Hematopoietic multipotent progenitor cell treated with erythropoietin and hydrocortisone succinate and interleukin-3 and kit ligand, for 15 days (in vitro differentiated cells): Measurements from ENCODE around the gene ARHGAP22.
"Not testable (repeated sequence)": the region's sequence is repeated elsewhere in the genome, so short reads cannot be mapped to it uniquely, and the experiment has no call there.

Experiments used
- DNase-seq: peaks from one replicate; pipeline ENCODE4 v3.0.0-alpha.2; 2015; ENCODE audit warnings: low spot score

The ARHGAP22 gene, protein sequence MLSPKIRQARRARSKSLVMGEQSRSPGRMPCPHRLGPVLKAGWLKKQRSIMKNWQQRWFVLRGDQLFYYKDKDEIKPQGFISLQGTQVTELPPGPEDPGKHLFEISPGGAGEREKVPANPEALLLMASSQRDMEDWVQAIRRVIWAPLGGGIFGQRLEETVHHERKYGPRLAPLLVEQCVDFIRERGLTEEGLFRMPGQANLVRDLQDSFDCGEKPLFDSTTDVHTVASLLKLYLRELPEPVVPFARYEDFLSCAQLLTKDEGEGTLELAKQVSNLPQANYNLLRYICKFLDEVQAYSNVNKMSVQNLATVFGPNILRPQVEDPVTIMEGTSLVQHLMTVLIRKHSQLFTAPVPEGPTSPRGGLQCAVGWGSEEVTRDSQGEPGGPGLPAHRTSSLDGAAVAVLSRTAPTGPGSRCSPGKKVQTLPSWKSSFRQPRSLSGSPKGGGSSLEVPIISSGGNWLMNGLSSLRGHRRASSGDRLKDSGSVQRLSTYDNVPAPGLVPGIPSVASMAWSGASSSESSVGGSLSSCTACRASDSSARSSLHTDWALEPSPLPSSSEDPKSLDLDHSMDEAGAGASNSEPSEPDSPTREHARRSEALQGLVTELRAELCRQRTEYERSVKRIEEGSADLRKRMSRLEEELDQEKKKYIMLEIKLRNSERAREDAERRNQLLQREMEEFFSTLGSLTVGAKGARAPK

DNA sequence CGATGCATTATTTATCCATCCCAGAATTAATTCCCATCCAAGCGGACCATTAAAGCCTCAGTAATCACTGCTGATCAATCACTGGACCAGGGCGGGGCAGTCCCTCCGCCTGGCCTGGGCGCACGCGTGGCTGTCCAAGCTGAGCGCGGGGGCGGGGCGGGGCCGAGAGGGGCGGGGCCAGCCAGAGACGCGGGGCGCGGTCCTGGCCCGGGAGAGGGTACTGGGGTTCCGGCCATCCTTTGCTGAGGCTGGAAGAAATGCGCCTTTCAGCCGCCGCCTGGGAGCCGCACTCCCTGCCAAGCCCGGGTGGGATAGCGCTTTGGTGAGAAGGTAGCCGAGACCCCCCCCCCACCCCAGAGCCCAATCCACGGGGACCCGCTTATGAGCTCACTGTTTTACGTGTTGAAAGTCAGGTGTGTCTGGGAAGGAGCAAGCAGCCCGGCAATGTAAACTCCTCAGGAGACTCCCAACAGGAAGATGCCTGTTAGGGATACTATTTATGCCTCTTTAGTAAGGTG is at the start of gene ARHGAP22:
TSS of gene ARHGAP22 (minus strand) at position 83 of the 518 bp plus-strand sequence. CDS start 277 bp downstream, outside the sequence.
- no peak for DNase-seq

DNA sequence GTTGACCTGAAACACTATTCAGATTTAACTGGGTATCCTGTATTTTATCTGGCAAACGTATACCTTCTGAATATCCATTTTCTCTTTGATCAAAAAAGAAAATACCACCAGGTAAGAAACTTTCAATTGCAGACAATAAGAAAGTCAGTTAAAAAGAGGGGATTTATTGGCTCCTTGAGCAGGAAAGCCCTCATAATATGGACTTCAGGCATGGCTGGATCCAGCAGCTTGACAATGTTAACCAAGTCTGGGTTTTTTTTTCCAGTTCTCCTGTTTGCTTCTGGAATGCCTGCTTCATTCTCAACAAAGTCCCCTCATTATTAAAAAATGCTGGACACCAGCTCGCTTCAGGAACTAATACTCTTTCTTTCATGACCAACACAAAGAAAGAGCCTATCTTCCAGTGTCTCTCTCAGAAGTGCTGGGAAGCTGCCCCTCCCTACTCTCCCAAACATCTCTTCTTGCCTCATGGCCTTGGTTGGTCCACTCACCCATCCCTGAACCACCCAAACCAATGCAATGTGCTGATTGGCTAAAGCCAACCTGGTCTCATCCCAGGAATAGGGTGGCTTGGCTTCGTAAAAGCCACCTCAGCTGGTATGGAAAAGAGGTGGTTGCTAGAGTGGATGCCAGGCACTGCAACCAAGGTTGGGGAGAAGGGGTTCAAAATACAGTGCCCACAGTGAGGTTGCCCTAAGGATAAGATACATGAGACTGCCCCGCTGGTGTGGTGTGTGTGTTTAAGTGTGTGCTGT is 49.2 kb upstream of the ARHGAP22 start:
- no peak for DNase-seq

DNA sequence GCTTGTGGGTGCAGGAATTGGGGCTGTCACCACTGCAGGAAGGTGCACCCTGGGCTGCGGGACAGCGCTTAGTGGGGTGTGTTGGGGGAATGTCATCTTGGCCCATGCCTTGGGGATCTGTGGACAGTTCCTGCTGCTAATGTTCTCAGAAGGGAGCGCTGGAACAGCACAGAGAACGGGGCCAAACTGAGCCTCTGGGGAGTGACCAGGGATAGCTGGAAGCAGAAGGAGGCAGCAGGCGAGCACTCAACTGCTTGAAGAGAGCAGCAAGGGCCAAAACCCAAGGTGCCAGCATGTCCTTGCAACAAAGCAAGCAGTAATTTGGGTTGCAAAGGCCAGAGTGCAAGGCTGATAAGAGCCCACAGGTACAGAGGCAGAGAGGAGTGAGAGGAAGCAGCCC is 48.5 kb upstream of the ARHGAP22 start:
- no peak for DNase-seq

DNA sequence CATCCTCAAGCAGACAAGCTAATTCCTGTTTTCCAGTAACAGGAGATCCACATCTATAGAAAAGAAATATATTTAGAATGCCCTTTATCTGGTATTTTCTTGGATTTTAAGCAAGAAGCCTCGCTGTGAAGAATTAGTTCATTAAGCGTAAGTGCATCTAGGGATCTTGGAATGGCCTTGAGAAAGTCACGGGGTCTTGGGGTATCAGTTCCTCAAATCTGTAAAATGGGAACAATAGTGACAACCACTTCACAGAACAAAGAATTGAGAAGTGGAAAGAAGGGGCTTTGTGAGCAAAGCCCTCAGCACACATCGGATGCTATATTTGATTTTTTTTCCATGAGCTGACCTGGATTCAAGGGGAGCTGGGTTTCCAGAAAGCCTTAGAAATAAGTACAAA is 47.5 kb upstream of the ARHGAP22 start:
- DNase-seq: no peak

DNA sequence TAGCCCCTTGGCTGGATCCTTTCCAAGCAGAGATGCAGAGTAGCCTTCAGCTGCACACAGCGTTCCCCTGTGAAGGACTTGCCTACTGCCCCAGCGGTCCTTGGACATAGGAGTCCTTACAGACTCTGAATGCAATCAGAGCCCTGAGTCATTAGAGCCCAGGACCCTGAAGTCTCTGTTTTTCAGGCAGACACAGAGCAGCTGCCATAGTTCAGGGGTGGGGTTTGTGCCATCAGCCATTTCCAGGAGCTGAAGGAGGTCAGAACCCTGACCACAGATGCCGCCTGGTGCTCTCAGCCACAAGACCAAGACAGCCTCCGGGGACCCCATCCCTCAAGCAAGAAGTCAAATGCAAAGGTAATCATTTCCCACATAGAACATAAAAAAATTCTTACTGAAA is 47.0 kb upstream of the ARHGAP22 start:
- no peak for DNase-seq

DNA sequence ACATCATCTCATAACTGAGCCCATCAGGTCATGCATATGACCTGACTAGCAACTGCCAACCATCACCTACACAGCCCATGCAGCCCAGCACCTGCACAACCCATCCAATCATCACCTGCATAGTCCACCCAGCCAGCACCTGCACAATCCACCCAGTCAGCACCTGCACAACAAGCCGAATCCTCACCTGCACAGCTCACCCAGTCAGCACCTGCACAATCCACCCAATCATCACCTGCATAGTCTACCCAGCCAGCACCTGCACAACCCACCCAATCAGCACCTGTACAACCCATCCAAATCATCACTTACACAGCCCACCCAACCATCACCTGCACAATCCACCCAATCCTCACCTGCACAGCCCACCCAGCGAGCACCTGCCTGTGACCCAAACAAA is 46.4 kb upstream of the ARHGAP22 start:
- DNase-seq: no peak

DNA sequence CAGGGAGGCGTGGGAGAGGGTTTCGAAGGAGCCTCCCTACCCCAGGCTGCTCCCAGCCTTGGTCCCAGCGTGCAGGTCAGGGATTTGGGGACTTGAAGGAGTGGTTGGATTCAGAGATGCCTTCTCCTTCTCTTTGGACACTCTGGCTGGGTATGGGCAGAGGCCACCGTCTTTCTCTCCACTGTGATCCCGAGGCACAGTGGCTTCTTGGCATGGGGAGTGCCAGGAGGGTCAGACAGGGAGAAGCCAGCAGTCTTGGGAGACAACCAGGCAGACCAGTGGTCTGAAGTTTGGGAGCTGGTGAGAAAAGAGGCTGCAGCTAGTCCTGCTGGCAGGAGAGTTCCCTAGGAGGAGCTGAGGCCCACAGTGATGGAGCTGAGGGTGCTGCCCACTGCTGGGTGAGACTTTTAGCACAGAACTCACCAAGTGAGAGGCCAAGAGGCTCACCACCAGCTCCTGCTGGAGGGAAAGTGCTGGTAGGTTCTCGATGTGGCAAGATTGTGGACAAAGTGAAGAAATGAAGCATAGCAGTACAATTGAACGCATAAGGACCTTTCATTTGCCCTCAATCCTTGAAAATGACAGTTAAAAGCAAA is 44.6 kb upstream of the ARHGAP22 start:
- DNase-seq: no peak

DNA sequence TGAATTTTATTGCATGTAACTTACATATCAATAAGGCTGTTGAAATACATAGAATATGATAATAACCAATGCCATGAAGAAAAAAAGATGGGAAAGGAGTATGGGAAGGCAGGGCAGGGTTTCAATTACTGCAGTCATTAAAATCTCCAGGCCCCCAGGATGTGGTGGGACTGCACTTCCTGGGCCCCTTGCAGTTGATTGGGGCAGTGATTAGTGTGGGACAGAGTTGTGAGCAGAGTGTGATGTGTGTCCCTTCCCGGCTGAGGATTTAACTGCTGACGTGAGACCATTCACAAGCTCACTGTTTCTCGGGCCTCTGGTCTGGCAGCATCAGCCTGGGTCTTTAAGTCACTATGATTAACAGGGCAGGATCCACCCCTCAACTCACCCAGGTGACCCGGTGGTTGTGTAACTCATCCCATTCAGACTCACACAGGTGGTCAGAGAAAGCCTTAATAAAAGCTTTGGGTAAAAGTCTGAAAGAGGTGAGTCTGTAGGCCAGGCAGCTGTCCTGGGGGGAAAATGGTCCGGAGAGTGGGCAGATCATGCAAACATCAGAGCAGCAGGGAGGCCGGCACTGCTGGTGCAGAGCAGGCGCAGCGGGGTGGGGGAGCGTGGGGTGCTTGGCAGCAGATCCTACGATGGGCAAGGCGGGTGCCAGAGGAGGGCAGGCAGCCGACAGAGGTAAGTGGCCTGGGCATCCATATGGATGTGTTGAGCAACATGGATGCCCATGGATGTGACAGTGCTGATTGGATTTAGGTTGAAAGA is 43.5 kb upstream of the ARHGAP22 start:
- DNase-seq: no peak

DNA sequence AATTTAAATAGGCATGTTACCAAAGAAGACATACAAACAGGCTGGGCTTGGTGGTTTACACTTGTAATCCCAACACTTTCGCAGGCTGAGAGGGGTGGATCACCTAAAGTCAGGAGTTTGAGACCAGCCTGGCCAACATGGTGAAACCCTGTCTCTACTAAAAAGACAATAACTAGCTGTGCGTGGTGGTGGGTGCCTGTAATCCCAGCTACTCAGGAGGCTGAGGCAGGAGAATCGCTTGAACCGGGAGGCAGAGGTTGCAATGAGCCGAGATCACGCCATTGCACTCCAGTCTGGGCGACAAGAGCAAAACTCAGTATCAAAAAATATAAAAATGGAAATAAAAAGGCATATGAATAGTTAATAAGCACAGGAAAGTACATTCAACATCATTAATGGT is 42.2 kb upstream of the ARHGAP22 start:
- not testable (repeated sequence) for DNase-seq

DNA sequence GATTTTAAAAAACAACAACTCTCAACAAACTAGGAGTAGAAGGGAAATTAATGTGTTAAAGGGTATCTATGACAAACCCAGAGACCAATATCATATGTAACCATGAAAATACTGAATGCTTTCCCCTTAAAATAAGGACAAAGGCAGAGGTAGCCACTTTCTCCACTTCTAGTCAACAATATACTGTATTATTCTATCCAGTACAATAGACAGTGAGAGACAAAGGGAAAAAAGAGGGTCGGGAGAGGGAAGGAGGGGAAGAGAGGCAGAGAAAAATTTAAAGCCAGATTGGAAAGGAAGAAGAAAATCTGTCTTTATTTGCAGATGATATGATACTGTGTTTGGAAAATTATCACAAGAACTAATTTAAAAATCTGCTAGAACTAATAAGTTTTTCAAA is 40.7 kb upstream of the ARHGAP22 start:
- no peak for DNase-seq

DNA sequence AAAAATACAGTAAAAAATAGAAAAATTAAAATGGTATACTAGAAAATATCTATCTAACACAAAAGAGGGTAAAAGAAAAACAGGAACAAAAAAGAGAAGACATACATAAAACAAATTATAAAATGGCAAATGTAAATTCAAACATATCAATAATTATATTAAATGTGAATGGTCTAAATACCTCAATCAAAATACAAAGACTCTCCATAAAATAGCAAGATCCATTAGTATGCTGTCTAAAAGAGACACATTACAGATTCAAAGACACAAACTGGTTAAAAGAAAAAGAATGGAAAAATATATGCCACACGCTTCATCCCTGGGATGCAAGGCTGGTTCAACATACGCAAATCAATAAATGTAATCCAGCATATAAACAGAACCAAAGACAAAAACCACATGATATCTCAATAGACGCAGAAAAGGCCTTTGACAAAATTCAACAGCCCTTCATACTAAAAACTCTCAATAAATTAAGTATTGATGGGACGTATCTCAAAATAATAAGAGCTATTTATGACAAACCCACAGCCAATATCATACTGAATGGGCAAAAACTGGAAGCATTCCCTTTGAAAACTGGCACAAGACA is 36.3 kb upstream of the ARHGAP22 start:
- not testable (repeated sequence) for DNase-seq

DNA sequence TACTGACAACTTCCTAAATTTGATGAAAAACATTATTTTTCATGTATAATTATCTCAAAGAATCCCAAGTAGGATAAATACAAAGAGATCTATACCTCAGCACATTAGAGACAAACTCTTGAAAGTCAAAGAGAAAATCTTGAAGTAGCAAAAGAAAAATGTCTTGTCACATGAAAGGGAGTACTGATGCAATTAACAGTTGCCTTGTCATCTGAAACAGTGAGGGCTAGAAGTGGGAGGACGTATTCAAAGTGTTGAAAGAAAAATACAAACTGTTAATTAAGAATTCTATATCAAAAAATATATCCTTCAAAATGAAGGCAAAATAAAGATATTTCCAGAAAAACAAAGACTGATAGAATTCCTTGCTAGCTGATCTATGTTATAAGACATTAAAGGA is 35.5 kb upstream of the ARHGAP22 start:
- DNase-seq: no peak

DNA sequence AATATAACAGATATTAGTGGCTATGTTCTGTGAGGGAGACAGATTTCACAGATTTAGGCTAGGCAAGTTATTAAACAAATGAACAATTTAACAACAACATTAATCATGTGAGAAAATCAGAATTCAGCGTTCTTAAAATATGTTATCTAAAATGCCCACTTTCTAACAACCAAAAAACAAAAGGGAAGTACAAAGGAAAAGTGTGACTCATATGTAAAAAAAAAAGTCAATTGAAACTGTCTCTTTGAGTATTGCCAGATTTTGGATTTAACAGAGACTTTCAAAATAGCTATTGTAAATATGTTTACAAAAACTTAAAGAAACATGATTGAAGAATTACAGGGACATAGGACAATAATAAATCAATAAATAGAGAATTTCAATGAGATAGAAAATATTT is 34.8 kb upstream of the ARHGAP22 start:
- no peak for DNase-seq

DNA sequence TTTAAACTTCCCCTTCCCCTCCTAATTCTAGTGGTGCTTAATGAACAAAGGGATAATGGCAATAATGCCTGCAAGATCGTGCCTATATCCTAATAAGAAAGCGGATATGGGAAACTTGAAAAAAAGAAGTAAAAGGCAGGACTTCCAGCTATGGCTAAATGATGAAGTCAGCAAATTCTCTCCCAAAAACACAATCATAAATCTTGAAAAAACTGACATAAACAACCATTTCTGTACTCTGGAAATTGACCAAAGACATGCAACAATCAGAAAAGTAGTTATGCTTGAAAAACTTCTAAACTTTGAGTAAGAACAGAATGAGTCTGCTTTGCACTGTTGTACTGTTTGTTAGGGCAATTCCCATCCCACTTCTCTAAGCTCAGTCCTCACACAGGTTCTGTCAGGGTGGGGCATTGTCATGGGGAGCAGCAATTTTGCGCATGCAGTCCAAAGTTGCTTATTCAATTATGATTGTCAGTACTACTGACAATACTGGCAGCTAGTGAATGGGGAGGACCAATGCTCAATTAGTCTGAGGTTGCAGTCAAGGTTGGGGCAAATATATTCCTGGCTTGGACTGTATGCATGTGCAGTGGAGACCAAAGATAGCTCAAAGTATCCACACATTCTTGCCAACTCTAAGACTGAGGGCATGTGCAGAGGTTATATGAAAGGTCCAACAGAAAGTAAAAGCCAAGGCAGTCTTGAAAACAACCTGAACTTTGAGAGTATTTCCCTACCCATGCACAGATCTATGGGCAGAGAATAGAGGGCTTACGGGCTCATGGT is 34.1 kb upstream of the ARHGAP22 start:
- DNase-seq: no peak

DNA sequence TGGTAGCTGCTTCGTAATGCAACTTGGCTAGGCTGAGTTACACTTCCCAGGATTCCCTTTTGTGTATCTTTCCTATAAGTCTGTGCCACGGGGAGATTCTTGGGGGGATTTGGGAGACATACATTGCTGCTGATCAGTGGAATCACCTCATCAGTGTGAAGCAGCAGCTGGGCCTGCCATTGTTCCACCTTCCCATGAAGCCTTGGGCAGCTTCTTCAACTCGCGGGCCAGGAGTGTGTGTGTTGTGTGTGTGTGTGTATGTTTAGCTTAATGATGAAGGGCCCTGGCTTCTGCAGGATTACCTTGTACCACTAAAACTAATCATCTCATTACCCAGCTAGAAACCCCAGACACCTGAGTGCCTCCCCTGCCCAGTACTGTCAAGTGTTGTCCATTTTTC is 33.3 kb upstream of the ARHGAP22 start:
- no peak for DNase-seq

DNA sequence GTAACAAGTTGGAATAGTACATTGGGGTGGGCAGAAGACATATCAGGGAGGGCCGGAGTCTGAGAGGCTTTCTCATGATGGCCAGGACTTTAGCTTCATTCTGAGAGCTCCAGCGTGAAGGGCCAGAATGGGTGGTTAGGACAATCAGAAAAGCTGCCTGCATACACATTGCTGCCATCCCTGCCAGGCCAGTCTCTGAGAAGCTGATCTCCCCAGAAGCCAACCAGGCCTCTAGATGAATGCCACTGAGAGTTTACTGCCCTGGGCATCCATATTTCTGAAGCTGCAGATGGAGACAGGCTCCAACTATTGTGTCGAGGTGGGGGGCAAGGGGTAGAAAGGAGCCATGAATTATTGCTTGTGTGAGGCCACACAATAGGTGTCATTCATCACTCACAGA is 32.0 kb upstream of the ARHGAP22 start:
- no peak for DNase-seq

DNA sequence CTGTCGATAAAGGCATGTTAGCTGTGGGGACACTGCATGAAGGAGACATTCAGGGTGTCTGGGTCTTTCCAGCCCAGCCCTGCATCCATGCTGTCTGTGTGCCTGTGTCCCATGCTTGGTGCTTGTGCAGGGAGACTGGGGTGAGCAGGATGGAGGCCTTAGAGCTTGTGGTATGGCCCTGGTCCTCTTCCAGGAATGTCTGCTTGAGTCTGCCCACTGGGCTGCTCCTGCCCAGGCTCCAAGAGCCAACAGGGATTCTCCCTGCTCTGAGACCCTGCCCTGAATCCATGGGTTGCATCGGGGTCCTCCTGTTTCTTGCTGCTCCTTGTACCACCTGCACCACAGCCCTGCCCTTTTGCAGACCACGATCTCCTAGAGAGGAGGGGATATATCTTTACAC is 31.4 kb upstream of the ARHGAP22 start:
- no peak for DNase-seq

DNA sequence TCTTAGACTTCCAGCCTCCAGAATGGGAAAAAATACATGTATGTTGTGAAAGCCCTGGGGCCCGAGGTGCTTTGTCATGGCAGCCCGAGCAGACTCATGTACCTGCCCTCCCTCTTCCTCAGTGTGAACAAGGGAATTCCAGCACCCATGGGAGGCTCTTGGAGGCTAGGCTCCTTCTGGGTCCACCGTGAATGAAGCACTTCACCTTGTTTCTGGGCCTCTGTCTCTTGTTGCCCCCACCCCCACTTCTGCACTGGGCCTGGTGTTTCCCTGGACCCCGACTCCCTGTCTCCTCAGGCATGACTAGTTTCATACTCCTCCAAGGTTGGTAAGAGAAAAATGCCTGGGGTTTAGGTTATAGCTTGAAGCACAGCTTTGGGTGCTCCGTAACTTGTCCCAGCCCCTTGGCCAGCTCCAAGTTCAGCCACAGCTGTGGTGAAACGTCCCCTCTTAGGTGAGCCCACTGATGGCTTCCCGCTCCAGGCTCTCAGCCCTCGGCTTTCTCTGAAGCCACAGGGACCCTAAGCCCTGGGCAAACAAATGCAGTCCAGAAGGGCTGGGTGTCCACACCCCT is 30.2 kb upstream of the ARHGAP22 start:
- no peak for DNase-seq

DNA sequence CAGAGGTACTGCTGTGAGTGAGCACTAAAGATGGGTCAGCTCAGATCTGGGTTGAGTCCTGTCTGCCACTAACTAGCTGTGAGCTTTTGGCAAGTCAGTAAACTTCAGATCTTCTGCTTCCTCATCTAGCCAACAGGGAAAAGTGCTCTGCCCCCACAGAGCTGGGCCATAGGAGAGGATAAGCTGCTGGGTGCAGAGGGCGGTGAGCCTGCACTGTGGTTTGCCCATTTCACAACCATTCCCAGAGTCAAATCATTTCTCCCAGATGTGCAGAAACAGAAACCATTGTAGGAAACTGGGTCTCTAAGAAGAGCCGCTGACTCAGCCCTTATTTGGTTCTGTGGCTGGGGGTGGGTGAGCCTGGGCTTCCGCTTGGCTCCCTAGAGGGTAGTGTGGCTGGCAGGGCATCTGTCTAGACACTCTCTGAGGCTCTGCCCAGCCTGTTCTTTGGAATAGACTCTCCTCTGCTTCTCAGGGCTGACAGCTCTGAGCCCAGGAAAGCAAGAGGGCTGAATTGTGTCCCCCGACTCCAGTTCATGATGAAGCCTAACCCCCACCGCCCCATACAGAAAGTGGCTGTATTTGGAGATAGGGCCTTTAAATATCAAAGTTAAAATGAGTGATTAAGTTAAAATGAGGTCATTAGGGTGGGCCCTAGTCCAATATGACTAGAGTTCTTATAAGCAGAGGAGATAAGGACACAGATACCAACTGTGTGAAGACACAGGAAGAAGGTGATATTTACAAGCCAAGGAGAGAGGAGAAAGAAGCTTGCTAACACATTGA is 29.5 kb upstream of the ARHGAP22 start:
- DNase-seq: no peak
